Fibroblast of lung (primary cell): ENCODE results near the gene GREM2. TPM values are rescaled to one million over a fixed set of nuclear protein-coding genes. Genes with fewer than 3 reads are reported as not detected.

Source experiments
- DNase-seq, 2 donors: peaks; one replicate each; pipeline versions ENCODE4 v3.0.0 to v3.0.0-alpha.2; 2010; ENCODE audit warnings: low read depth in 2 of 2
- H2AFZ ChIP-seq: 2 replicates; pipeline ENCODE4 v1.5.1; 2012; ENCODE audit warnings: low read length, control low read depth, inconsistent platforms
- H3K27ac ChIP-seq: 2 replicates; pipeline ENCODE4 v1.5.1; 2011; ENCODE audit warnings: low read length, control low read depth; ENCODE audit not compliant: insufficient read depth
- H3K27me3 ChIP-seq: 2 replicates; pipeline ENCODE4 v1.5.1; 2011; ENCODE audit warnings: mild to moderate bottlenecking, low read length; ENCODE audit not compliant: control insufficient read depth, insufficient read depth
- H3K36me3 ChIP-seq: 2 replicates; pipeline ENCODE4 v1.5.1; 2011; ENCODE audit warnings: low read length; ENCODE audit not compliant: control insufficient read depth, insufficient read depth
- H3K4me1 ChIP-seq: 2 replicates; pipeline ENCODE4 v1.5.1; 2011; ENCODE audit warnings: low read length; ENCODE audit not compliant: control insufficient read depth, insufficient read depth; ENCODE audit errors: extremely low read depth
- H3K4me2 ChIP-seq: 2 replicates; pipeline ENCODE4 v1.5.1; 2011; ENCODE audit warnings: low read length, control low read depth; ENCODE audit not compliant: insufficient read depth; ENCODE audit errors: extremely low read depth
- H3K4me3 ChIP-seq, 4 experiments: fragments of 200-600 bp in 1 of 4; sonication (generic) in 1 of 4; replicated peaks in 1 of 4; 2 replicates each; pipeline ENCODE4 v1.5.1; 2011 to 2016; ENCODE audit warnings: low read length in 4 of 4, low read depth in 3 of 4, mild to moderate bottlenecking in 3 of 4, control low read depth in 2 of 4, inconsistent platforms in 1 of 4, mixed read lengths in 1 of 4; ENCODE audit not compliant: insufficient read depth in 1 of 4; ENCODE audit errors: control extremely low read depth in 1 of 4
- H3K79me2 ChIP-seq: 2 replicates; pipeline ENCODE4 v1.5.1; 2012; ENCODE audit warnings: mild to moderate bottlenecking, low read length, inconsistent platforms; ENCODE audit not compliant: control insufficient read depth, insufficient read depth
- H3K9ac ChIP-seq: 2 replicates; pipeline ENCODE4 v1.5.1; 2011; ENCODE audit warnings: mild to moderate bottlenecking, low read length, control low read depth; ENCODE audit not compliant: insufficient read depth
- H3K9me3 ChIP-seq: 2 replicates; pipeline ENCODE4 v1.5.1; 2012; ENCODE audit warnings: low read depth, low read length; ENCODE audit not compliant: control insufficient read depth, insufficient read depth
- H4K20me1 ChIP-seq: 2 replicates; pipeline ENCODE4 v1.5.1; 2011; ENCODE audit warnings: low read length; ENCODE audit not compliant: control insufficient read depth, insufficient read depth; ENCODE audit errors: extremely low read depth
- CTCF ChIP-seq, 2 donors: IDR thresholded peaks in 1 of 2; conservative IDR thresholded peaks in 1 of 2; 1 replicate in 1 of 2; 2 replicates in 1 of 2; pipeline ENCODE4 v1.5.1; 2011 to 2012; ENCODE audit warnings: low read length in 2 of 2, control low read depth in 1 of 2, inconsistent platforms in 1 of 2, low read depth in 1 of 2, mild to moderate bottlenecking in 1 of 2
- EZH2 ChIP-seq: IDR thresholded peaks from 2 replicates; pipeline ENCODE4 v1.5.1; 2012; ENCODE audit warnings: low read length, control low read depth, mild to moderate bottlenecking; ENCODE audit errors: missing control alignments
- polyA plus RNA-seq, 2 donors: library from polyadenylated mRNA; depleted of rRNA in 1 of 2; stranded (reverse) in 1 of 2; unstranded in 1 of 2; fragments of >200 nt; gene quantifications; 2 replicates each; pipeline ENCODE4 v1.2.1, GENCODE V29; 2011 to 2012; ENCODE audit warnings: missing spikeins in 1 of 2
- total RNA-seq: library from RNA; depleted of rRNA; stranded (reverse); fragments of >200 nt; gene quantifications from 2 replicates; pipeline ENCODE4 v1.2.1, GENCODE V29; 2014

The GREM2 gene
- total and polyA plus RNA-seq, 2 donors (not counting 1 experiment from before 2014, with no cell fraction given): 6.9 to 21.1 TPM

DNA sequence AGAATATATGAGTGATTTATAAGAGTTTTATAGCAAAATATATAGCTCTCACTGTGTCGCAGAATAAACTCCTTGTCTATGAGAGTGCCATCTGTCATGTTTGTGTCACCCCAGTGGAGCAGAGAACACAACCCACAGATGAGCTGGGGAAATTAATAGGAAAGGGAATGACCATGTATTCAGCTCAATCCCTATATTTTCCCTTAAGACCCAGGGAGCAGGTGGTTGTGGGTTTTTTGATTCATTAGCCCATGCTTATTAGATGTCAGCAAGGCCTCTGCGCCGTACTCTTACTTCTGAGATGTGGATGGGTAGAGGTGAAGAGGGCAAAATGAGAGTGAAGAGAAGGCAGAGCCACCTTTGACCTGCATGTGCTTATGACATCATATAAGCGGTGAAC lies 4.1 kb upstream of the GREM2 start:
- no peaks in the 10 kb centered on the region for H3K4me1 ChIP-seq
- no peak for DNase-seq
- H4K20me1 ChIP-seq: no peaks in the 10 kb centered on the region
- H3K27me3 ChIP-seq: no peaks in the 10 kb centered on the region
- peaks cover 4% of the 10 kb centered on the region for H3K79me2 ChIP-seq
- no peaks in the 10 kb centered on the region for H3K9me3 ChIP-seq
- no peak overlapping the region for H3K9ac ChIP-seq
- no peak overlapping the region for H3K4me3 ChIP-seq
- H3K27ac ChIP-seq: no peak overlapping the region
- TF ChIP-seq EZH2 (no peak), CTCF (conservative IDR thresholded peaks at IDR 0.05 in 1 of 2, IDR thresholded peaks at IDR 0.05 in 1 of 2; ENCODE audit: low read depth in 1 of 2, low read length in 2 of 2) (no peak)
- no peak overlapping the region for H3K4me2 ChIP-seq
- no peak overlapping the region for H2AFZ ChIP-seq
- H3K36me3 ChIP-seq: no peaks in the 10 kb centered on the region

DNA sequence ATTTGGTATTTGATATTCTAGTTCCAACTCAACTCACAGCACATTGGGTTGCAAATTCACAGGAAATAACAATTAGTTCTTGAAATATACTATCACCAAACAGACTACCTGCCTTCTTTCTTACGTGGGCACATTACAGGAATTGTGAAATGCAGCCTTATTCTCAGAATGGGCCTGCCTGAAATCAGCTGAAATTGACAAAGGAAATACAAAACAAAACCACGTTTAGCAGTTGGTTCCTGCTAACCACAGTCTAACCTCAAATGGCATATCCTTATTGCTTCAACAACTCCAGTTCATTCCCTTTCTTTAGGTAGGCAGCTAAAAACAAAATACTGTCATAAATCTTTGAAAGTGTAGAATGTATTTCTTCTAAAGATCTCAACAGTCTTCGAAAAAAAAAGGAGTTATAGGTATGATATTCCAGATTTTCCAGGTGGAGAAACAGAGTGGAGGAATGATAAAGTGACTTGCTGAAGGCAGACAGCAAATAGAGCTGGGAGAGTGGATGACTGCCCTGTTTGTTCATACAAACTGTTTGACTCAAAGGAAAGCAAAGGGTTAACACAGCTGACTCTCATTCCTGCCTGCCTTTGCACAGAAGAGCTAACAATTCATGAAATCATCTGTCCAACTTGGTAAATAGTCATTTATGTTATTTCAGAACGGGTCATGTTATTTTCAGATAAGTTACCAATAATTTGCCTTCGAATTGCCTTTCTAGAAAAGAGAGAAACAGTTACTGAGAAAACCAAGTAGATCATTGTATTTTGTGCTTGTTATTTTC lies 1.6 kb upstream of the GREM2 start:
- TF ChIP-seq EZH2 (no peak), CTCF (conservative IDR thresholded peaks at IDR 0.05 in 1 of 2, IDR thresholded peaks at IDR 0.05 in 1 of 2; ENCODE audit: low read depth in 1 of 2, low read length in 2 of 2) (no peak)
- H3K4me1 ChIP-seq: no peaks in the 10 kb centered on the region
- H2AFZ ChIP-seq: no peak overlapping the region
- H3K79me2 ChIP-seq: peaks cover 12% of the 10 kb centered on the region
- no peaks in the 10 kb centered on the region for H4K20me1 ChIP-seq
- no peaks in the 10 kb centered on the region for H3K9me3 ChIP-seq
- H3K9ac ChIP-seq: no peak overlapping the region
- no peaks in the 10 kb centered on the region for H3K36me3 ChIP-seq
- H3K27me3 ChIP-seq: no peaks in the 10 kb centered on the region
- no peak overlapping the region for H3K4me3 ChIP-seq
- no peak overlapping the region for H3K4me2 ChIP-seq
- DNase-seq: no peak
- H3K27ac ChIP-seq: no peak overlapping the region

DNA sequence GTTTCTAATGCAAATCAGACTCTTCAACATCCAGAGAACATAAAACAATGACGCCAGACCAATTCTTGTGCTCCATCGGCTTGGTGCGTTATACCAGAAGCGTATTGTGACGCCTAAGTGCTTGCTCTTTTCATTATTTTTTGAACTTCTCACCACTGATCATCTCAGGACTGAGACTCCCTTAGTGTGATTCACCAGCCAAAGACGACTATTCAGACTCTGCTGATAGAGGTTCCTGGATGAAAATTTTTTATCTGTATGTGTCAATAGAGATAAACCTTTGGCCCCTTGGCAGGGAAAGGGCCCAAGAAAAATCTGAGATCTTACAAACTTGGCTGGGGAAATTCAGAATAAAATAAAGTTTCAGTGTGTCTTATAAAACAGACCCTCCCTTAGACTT lies 856 bp upstream of the GREM2 start:
- no peak overlapping the region for H3K9ac ChIP-seq
- H2AFZ ChIP-seq: no peak overlapping the region
- no peaks in the 10 kb centered on the region for H3K4me1 ChIP-seq
- TF ChIP-seq EZH2 (no peak), CTCF (conservative IDR thresholded peaks at IDR 0.05 in 1 of 2, IDR thresholded peaks at IDR 0.05 in 1 of 2; ENCODE audit: low read depth in 1 of 2, low read length in 2 of 2) (no peak)
- H3K27me3 ChIP-seq: no peaks in the 10 kb centered on the region
- H4K20me1 ChIP-seq: no peaks in the 10 kb centered on the region
- H3K9me3 ChIP-seq: no peaks in the 10 kb centered on the region
- H3K36me3 ChIP-seq: no peaks in the 10 kb centered on the region
- peak in 1 of 2 donors; percentile 40 for DNase-seq
- H3K4me2 ChIP-seq: peak overlapping the region; percentile 90
- H3K79me2 ChIP-seq: peaks cover 12% of the 10 kb centered on the region
- no peak overlapping the region for H3K27ac ChIP-seq
- H3K4me3 ChIP-seq: no peak overlapping the region
